Measurements from ENCODE around the gene LIPC. TPM values are rescaled to one million over a fixed set of nuclear protein-coding genes. Genes with fewer than 3 reads are reported as not detected.

LIPC gene
- total RNA-seq, 1 experiment from 2014 or later, result not detected

- intact Hi-C loops (cut with micrococcal nuclease; ENCODE audit: unreplicated experiment), result no loop called here
- no TSS peak for BruUV-seq (replicated peaks)
- Histone ChIP-seq H3K36me3 (ENCODE audit: insufficient read depth, low read length, poor library complexity, severe bottlenecking) (peaks cover 4% of the 10 kb centered on the region), H3K27ac (ENCODE audit: low read depth, low read length, poor library complexity, severe bottlenecking) (no peak overlapping the region), H3K4me3 (ENCODE audit: low read depth, low read length, poor library complexity, severe bottlenecking) (no peak overlapping the region), H3K27me3 (replicated peaks; ENCODE audit: insufficient read depth, low read depth, low read length, poor library complexity) (no peaks in the 10 kb centered on the region), H3K4me1 (ENCODE audit: insufficient read depth, low read length, poor library complexity, severe bottlenecking) (no peaks in the 10 kb centered on the region), H3K9me3 (ENCODE audit: low read depth, low read length, poor library complexity, severe bottlenecking) (no peaks in the 10 kb centered on the region)
- no peak for DNase-seq (ENCODE audit: low spot score)
- CTCF ChIA-PET, result no interaction called here
- TF ChIP-seq CTCF (conservative IDR thresholded peaks at IDR 0.05; ENCODE audit: low read depth, low read length) (no peak), EZH2 (IDR thresholded peaks at IDR 0.05; ENCODE audit: borderline replicate concordance, low read depth, low read length, poor library complexity, severe bottlenecking) (no peak)
- POLR2A ChIA-PET (ENCODE audit: low non-redundant PET), result no interaction called here
These were observed 163.9 kb downstream of the LIPC start for GRCh38 chr15:58595516-58596263.

DNA sequence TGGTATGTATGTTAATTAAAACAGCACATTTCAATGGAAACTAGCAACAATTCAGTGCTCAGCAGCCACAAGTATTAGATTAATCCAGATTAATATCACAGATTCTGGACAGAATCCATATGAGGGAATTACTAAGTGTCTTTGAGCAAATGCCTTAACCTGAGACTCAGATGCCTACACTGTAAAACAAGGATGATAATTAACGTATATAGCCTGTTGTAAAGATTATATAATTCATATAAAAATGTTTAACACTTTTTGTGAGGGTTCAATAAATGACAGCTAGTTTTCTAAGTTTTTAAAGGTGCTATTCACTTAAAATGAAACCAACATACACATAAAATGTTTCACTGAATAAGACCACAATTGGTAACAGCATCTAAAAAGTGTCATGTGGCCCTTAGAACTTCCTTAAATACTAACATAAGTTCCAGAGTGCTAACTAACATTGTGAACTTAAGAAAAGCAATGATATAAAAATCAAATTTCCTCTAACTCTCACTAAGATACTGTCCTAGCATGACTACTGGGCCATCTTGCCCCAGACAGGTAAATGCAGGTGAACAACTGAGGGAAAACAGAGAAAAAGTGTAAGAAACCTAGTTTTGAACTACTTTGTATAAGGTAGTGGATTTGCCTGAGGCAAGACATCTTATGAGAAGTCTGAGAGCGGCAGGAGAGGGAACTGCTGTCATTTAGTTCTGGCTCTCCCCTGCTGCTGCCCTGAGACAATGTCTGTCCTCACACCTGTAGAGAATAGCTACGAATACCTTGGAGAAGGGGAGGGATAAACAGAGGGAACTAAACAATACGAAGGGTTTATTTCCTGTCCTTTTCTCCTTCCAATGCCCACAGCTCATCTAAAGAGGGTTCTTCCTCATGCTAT is 166.4 kb downstream of the LIPC start:
- DNase-seq (ENCODE audit: low spot score), result no peak
- Histone ChIP-seq H3K36me3 (ENCODE audit: insufficient read depth, low read length, poor library complexity, severe bottlenecking) (peaks cover 4% of the 10 kb centered on the region), H3K27me3 (replicated peaks; ENCODE audit: insufficient read depth, low read depth, low read length, poor library complexity) (no peaks in the 10 kb centered on the region), H3K9me3 (ENCODE audit: low read depth, low read length, poor library complexity, severe bottlenecking) (no peaks in the 10 kb centered on the region), H3K27ac (ENCODE audit: low read depth, low read length, poor library complexity, severe bottlenecking) (no peak overlapping the region), H3K4me3 (ENCODE audit: low read depth, low read length, poor library complexity, severe bottlenecking) (no peak overlapping the region), H3K4me1 (ENCODE audit: insufficient read depth, low read length, poor library complexity, severe bottlenecking) (no peaks in the 10 kb centered on the region)
- intact Hi-C loops (cut with micrococcal nuclease; ENCODE audit: unreplicated experiment), result no loop called here
- POLR2A ChIA-PET (ENCODE audit: low non-redundant PET), result no interaction called here
- TF ChIP-seq CTCF (conservative IDR thresholded peaks at IDR 0.05; ENCODE audit: low read depth, low read length), result no peak
- no peak for TF ChIP-seq EZH2 (IDR thresholded peaks at IDR 0.05; ENCODE audit: borderline replicate concordance, low read depth, low read length, poor library complexity, severe bottlenecking)
- BruUV-seq (replicated peaks), result no TSS peak
- CTCF ChIA-PET, result no interaction called here

DNA sequence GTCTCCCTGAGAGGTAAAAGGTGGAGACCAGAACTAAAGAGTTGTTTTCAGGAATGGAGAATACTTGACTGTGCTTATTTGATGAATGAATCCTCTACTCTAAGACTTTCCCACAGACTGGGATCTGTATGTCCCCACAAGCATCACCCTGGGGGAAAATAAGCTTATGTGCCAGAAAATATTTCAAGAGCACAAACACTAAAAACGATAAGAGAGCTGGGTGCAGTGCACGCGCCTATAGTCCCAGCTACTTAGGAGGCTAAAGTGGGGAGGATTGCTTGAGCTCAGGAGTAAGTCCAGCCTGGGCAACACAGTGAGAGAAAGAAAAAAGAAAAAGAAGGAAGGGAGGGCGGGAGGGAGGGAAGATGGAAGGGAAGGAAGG is 167.0 kb downstream of the LIPC start:
- POLR2A ChIA-PET (ENCODE audit: low non-redundant PET), result no interaction called here
- BruUV-seq (replicated peaks), result no TSS peak

More for the DNA sequence above, 167.0 kb downstream of the LIPC start:
- Histone ChIP-seq H3K9me3 (ENCODE audit: low read depth, low read length, poor library complexity, severe bottlenecking) (no peaks in the 10 kb centered on the region), H3K27me3 (replicated peaks; ENCODE audit: insufficient read depth, low read depth, low read length, poor library complexity) (no peaks in the 10 kb centered on the region), H3K4me1 (ENCODE audit: insufficient read depth, low read length, poor library complexity, severe bottlenecking) (no peaks in the 10 kb centered on the region), H3K4me3 (ENCODE audit: low read depth, low read length, poor library complexity, severe bottlenecking) (no peak overlapping the region), H3K27ac (ENCODE audit: low read depth, low read length, poor library complexity, severe bottlenecking) (no peak overlapping the region), H3K36me3 (ENCODE audit: insufficient read depth, low read length, poor library complexity, severe bottlenecking) (peaks cover 4% of the 10 kb centered on the region)
- TF ChIP-seq EZH2 (IDR thresholded peaks at IDR 0.05; ENCODE audit: borderline replicate concordance, low read depth, low read length, poor library complexity, severe bottlenecking), result no peak
- TF ChIP-seq CTCF (conservative IDR thresholded peaks at IDR 0.05; ENCODE audit: low read depth, low read length), result no peak
- intact Hi-C loops (cut with micrococcal nuclease; ENCODE audit: unreplicated experiment), result no loop called here
- CTCF ChIA-PET, result no interaction called here
- DNase-seq (ENCODE audit: low spot score), result no peak

Measured in A673 (cell line).